ENCODE measurements around the gene HES1.

The HES1 gene

GRCh38 chr3:194134757-194135515, 1.0 kb upstream of the HES1 start:
- peaks cover 85% of the 10 kb centered on the region for H3K27me3 ChIP-seq (ENCODE audit: insufficient read depth, low read depth)
- no peaks in the 10 kb centered on the region for H3K36me3 ChIP-seq (ENCODE audit: insufficient read depth)
- H3K4me2 ChIP-seq: peak overlapping the region; percentile 80
- TF ChIP-seq CTCF (conservative IDR thresholded peaks at IDR 0.05; ENCODE audit: low read depth, low read length): no peak
- H2AFZ ChIP-seq (ENCODE audit: low read depth): peak overlapping the region; percentile 75; the same call in 1 of the 2 replicates
- peaks cover 4% of the 10 kb centered on the region for H4K20me1 ChIP-seq (ENCODE audit: insufficient read depth)
- H3K79me2 ChIP-seq (ENCODE audit: insufficient read depth, low read depth): no peaks in the 10 kb centered on the region
- H3K9ac ChIP-seq: peak overlapping the region; percentile 67
- H3K4me3 ChIP-seq (IDR thresholded peaks at IDR 0.05; ENCODE audit: insufficient read depth, low read depth, low read length): peak overlapping the region; percentile 79
- no peak overlapping the region for H3K27ac ChIP-seq
- peaks cover 68% of the 10 kb centered on the region for H3K4me1 ChIP-seq (ENCODE audit: low read depth, poor library complexity, severe bottlenecking)

GRCh38 chr3:194135516-194135805, 487 bp upstream of the HES1 start:
- Histone ChIP-seq H3K36me3 (ENCODE audit: insufficient read depth) (no peaks in the 10 kb centered on the region), H2AFZ (ENCODE audit: low read depth) (peak overlapping the region; percentile 75; the same call in 1 of the 2 replicates), H3K27me3 (ENCODE audit: insufficient read depth, low read depth) (peaks cover 85% of the 10 kb centered on the region), H3K79me2 (ENCODE audit: insufficient read depth, low read depth) (no peaks in the 10 kb centered on the region), H3K4me3 (IDR thresholded peaks at IDR 0.05; ENCODE audit: insufficient read depth, low read depth, low read length) (peak overlapping the region; percentile 79), H3K9ac (no peak overlapping the region), H3K4me2 (peak overlapping the region; percentile 80), H3K4me1 (ENCODE audit: low read depth, poor library complexity, severe bottlenecking) (peaks cover 68% of the 10 kb centered on the region), H4K20me1 (ENCODE audit: insufficient read depth) (peaks cover 4% of the 10 kb centered on the region), H3K27ac (no peak overlapping the region)
- no peak for TF ChIP-seq CTCF (conservative IDR thresholded peaks at IDR 0.05; ENCODE audit: low read depth, low read length)

- TF ChIP-seq CTCF (conservative IDR thresholded peaks at IDR 0.05; ENCODE audit: low read depth, low read length): no peak
- Histone ChIP-seq H3K4me1 (ENCODE audit: low read depth, poor library complexity, severe bottlenecking) (peaks cover 63% of the 10 kb centered on the region), H3K27me3 (ENCODE audit: insufficient read depth, low read depth) (peaks cover 81% of the 10 kb centered on the region), H3K36me3 (ENCODE audit: insufficient read depth) (no peaks in the 10 kb centered on the region), H3K9ac (no peak overlapping the region), H3K4me2 (peak overlapping the region; percentile 80), H3K27ac (no peak overlapping the region), H2AFZ (ENCODE audit: low read depth) (peak overlapping the region; percentile 84; the same call in 1 of the 2 replicates), H4K20me1 (ENCODE audit: insufficient read depth) (peaks cover 4% of the 10 kb centered on the region), H3K4me3 (IDR thresholded peaks at IDR 0.05; ENCODE audit: insufficient read depth, low read depth, low read length) (peak overlapping the region; percentile 44), H3K79me2 (ENCODE audit: insufficient read depth, low read depth) (no peaks in the 10 kb centered on the region)
These were observed 615 bp downstream of the HES1 start for GRCh38 chr3:194136519-194137007.

- H3K27me3 ChIP-seq (ENCODE audit: insufficient read depth, low read depth): peaks cover 81% of the 10 kb centered on the region
- peaks cover 4% of the 10 kb centered on the region for H4K20me1 ChIP-seq (ENCODE audit: insufficient read depth)
- H3K4me3 ChIP-seq (IDR thresholded peaks at IDR 0.05; ENCODE audit: insufficient read depth, low read depth, low read length): peak overlapping the region; percentile 44
- H3K4me1 ChIP-seq (ENCODE audit: low read depth, poor library complexity, severe bottlenecking): peaks cover 61% of the 10 kb centered on the region
- H3K27ac ChIP-seq: no peak overlapping the region
- H3K4me2 ChIP-seq: peak overlapping the region; percentile 80
- no peaks in the 10 kb centered on the region for H3K79me2 ChIP-seq (ENCODE audit: insufficient read depth, low read depth)
- no peak for TF ChIP-seq CTCF (conservative IDR thresholded peaks at IDR 0.05; ENCODE audit: low read depth, low read length)
- H3K36me3 ChIP-seq (ENCODE audit: insufficient read depth): no peaks in the 10 kb centered on the region
- H2AFZ ChIP-seq (ENCODE audit: low read depth): peak overlapping the region; percentile 84
- H3K9ac ChIP-seq: peak overlapping the region; percentile 5; the same call in 1 of the 2 replicates
These were observed 1.1 kb downstream of the HES1 start for GRCh38 chr3:194137008-194137505.

All from KMS-11 (cell line).